HL-60 (cell line): ENCODE data around the gene CEACAM4.

Source experiments
- GABPA ChIP-seq: IDR thresholded peaks from 2 replicates; pipeline ENCODE4 v1.6.1; 2012; ENCODE audit warnings: low read depth
- POLR2AphosphoS5 ChIP-seq: IDR thresholded peaks from 2 replicates; pipeline ENCODE4 v1.6.1; 2012; ENCODE audit warnings: low read depth
- SPI1 ChIP-seq: IDR thresholded peaks from 2 replicates; pipeline ENCODE4 v1.6.1; 2012; ENCODE audit warnings: low read depth, mild to moderate bottlenecking, borderline replicate concordance
- TF ChIP-seq, protein P1 (sequence below): IDR thresholded peaks from one replicate; pipeline ENCODE4 v1.5.1; 2011; ENCODE audit warnings: low read length, control low read depth, inconsistent platforms; ENCODE audit not compliant: insufficient read depth
- TF ChIP-seq, protein P2 (sequence below): IDR thresholded peaks from 2 replicates; pipeline ENCODE4 v1.6.1; 2012; ENCODE audit warnings: low read depth; ENCODE audit not compliant: insufficient replicate concordance

DNA sequence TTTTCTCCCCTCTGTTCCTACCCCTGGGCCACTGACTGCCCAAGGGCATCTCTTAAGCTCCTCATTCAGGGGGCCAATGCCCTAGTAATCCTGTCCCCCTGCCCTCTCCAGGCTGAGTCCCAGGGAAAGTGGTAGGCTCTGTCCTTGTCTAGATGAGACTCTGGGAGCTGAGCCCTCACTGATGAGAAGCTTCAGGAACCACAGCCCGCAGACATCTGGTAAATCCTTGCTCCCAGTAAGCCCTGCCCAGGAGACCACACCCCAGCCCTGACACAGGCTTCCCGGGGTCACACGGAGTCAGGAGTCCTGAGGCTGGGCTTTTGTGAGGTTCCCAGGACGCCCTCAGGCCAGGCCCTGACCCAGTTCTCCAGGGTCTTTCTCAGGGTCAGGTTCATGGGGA, 1.9 kb downstream of the CEACAM4 start:
- TF ChIP-seq, protein P1, sequence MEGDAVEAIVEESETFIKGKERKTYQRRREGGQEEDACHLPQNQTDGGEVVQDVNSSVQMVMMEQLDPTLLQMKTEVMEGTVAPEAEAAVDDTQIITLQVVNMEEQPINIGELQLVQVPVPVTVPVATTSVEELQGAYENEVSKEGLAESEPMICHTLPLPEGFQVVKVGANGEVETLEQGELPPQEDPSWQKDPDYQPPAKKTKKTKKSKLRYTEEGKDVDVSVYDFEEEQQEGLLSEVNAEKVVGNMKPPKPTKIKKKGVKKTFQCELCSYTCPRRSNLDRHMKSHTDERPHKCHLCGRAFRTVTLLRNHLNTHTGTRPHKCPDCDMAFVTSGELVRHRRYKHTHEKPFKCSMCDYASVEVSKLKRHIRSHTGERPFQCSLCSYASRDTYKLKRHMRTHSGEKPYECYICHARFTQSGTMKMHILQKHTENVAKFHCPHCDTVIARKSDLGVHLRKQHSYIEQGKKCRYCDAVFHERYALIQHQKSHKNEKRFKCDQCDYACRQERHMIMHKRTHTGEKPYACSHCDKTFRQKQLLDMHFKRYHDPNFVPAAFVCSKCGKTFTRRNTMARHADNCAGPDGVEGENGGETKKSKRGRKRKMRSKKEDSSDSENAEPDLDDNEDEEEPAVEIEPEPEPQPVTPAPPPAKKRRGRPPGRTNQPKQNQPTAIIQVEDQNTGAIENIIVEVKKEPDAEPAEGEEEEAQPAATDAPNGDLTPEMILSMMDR, result no peak
- no peak for TF ChIP-seq POLR2AphosphoS5
- TF ChIP-seq, protein P2, sequence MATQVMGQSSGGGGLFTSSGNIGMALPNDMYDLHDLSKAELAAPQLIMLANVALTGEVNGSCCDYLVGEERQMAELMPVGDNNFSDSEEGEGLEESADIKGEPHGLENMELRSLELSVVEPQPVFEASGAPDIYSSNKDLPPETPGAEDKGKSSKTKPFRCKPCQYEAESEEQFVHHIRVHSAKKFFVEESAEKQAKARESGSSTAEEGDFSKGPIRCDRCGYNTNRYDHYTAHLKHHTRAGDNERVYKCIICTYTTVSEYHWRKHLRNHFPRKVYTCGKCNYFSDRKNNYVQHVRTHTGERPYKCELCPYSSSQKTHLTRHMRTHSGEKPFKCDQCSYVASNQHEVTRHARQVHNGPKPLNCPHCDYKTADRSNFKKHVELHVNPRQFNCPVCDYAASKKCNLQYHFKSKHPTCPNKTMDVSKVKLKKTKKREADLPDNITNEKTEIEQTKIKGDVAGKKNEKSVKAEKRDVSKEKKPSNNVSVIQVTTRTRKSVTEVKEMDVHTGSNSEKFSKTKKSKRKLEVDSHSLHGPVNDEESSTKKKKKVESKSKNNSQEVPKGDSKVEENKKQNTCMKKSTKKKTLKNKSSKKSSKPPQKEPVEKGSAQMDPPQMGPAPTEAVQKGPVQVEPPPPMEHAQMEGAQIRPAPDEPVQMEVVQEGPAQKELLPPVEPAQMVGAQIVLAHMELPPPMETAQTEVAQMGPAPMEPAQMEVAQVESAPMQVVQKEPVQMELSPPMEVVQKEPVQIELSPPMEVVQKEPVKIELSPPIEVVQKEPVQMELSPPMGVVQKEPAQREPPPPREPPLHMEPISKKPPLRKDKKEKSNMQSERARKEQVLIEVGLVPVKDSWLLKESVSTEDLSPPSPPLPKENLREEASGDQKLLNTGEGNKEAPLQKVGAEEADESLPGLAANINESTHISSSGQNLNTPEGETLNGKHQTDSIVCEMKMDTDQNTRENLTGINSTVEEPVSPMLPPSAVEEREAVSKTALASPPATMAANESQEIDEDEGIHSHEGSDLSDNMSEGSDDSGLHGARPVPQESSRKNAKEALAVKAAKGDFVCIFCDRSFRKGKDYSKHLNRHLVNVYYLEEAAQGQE, result no peak
- TF ChIP-seq GABPA, result no peak
- no peak for TF ChIP-seq SPI1
